Osteocyte (in vitro differentiated cells): Measurements from ENCODE around the gene GSK3B. TPM values are rescaled to one million over a fixed set of nuclear protein-coding genes. Genes with fewer than 3 reads are reported as not detected.

Source experiments
- DNase-seq: peaks from one replicate; pipeline ENCODE4 v3.0.0; 2021; ENCODE audit warnings: mixed read lengths; ENCODE audit not compliant: unreplicated experiment; ENCODE audit errors: extremely low spot score
- H3K27ac Mint-ChIP-seq: one replicate; pipeline ENCODE4 v1.8.0; 2021; ENCODE audit warnings: mild to moderate bottlenecking, mixed read lengths; ENCODE audit not compliant: unreplicated experiment
- H3K27me3 Mint-ChIP-seq: one replicate; pipeline ENCODE4 v1.8.0; 2021; ENCODE audit warnings: mixed read lengths; ENCODE audit not compliant: unreplicated experiment
- H3K36me3 Mint-ChIP-seq: one replicate; pipeline ENCODE4 v1.8.0; 2021; ENCODE audit warnings: mixed read lengths; ENCODE audit not compliant: unreplicated experiment
- H3K4me1 Mint-ChIP-seq: one replicate; pipeline ENCODE4 v1.8.0; 2021; ENCODE audit warnings: mixed read lengths; ENCODE audit not compliant: unreplicated experiment
- H3K4me3 Mint-ChIP-seq: one replicate; pipeline ENCODE4 v1.8.0; 2021; ENCODE audit warnings: mild to moderate bottlenecking, moderate library complexity, mixed read lengths; ENCODE audit not compliant: unreplicated experiment
- H3K9me3 Mint-ChIP-seq: one replicate; pipeline ENCODE4 v1.8.0; 2021; ENCODE audit warnings: mixed read lengths; ENCODE audit not compliant: unreplicated experiment
- CTCF ChIP-seq: fragments of 200-600 bp; sonication (generic); IDR thresholded peaks from 2 replicates; pipeline ENCODE4 v1.5.0; 2021; ENCODE audit warnings: antibody characterized with exemption, mild to moderate bottlenecking, moderate library complexity
- total RNA-seq: library from RNA; stranded (reverse); gene quantifications from 2 replicates; pipeline ENCODE4 v1.2.1, GENCODE V29; 2021

The GSK3B gene
- total RNA-seq, 1 donor from 2014 or later: 80.0 TPM

- TF ChIP-seq CTCF: no peak
- peaks cover 8% of the 10 kb centered on the region for H3K36me3 Mint-ChIP-seq
- H3K27ac Mint-ChIP-seq: no peak overlapping the region
- peaks cover 12% of the 10 kb centered on the region for H3K9me3 Mint-ChIP-seq
- H3K4me1 Mint-ChIP-seq: peaks cover 5% of the 10 kb centered on the region
- no peak overlapping the region for H3K4me3 Mint-ChIP-seq
- no peak for DNase-seq
- H3K27me3 Mint-ChIP-seq: no peaks in the 10 kb centered on the region
Measured at GRCh38 chr3:119778176-119778575, 316.1 kb downstream of the GSK3B start.

GRCh38 chr3:119776304-119776703, 317.9 kb downstream of the GSK3B start:
- Mint-ChIP-seq H3K4me3 (no peak overlapping the region), H3K36me3 (peaks cover 8% of the 10 kb centered on the region), H3K4me1 (peaks cover 5% of the 10 kb centered on the region), H3K9me3 (peaks cover 12% of the 10 kb centered on the region), H3K27me3 (no peaks in the 10 kb centered on the region), H3K27ac (no peak overlapping the region)
- no peak for DNase-seq
- no peak for TF ChIP-seq CTCF

- H3K27me3 Mint-ChIP-seq: no peaks in the 10 kb centered on the region
- no peak overlapping the region for H3K4me3 Mint-ChIP-seq
- no peak for TF ChIP-seq CTCF
- no peak for DNase-seq
- no peak overlapping the region for H3K27ac Mint-ChIP-seq
- peaks cover 8% of the 10 kb centered on the region for H3K36me3 Mint-ChIP-seq
- H3K4me1 Mint-ChIP-seq: peaks cover 4% of the 10 kb centered on the region
- H3K9me3 Mint-ChIP-seq: peaks cover 12% of the 10 kb centered on the region
Measured at GRCh38 chr3:119774444-119774843, 319.8 kb downstream of the GSK3B start.

Other genes with a start within 250 kb of the GSK3B start
- gene GPR156, start 190.8 kb upstream of the GSK3B start, total RNA-seq: 0.24 and 0.48 TPM in 2 replicates